ENCODE data around the gene CAMKV. TPM values are rescaled to one million over a fixed set of nuclear protein-coding genes. Genes with fewer than 3 reads are reported as not detected.

CAMKV gene
- total and polyA plus RNA-seq, 2 experiments from 2014 or later: 2.7 to 3.5 TPM

GRCh38 chr3:49868862-49869466, 742 bp downstream of the CAMKV start:
- H3K27ac ChIP-seq: no peak overlapping the region
- H3K4me2 ChIP-seq: peak overlapping the region; percentile 96
- H3K4me3 ChIP-seq: no peak overlapping the region
- no peak for DNase-seq (ENCODE audit: low spot score)
- H4K20me1 ChIP-seq (ENCODE audit: insufficient read depth, poor library complexity, severe bottlenecking): no peaks in the 10 kb centered on the region
- TF ChIP-seq EZH2 (IDR thresholded peaks at IDR 0.05; ENCODE audit: borderline replicate concordance) (no peak), CTCF (IDR thresholded peaks at IDR 0.05; ENCODE audit: poor library complexity) (no peak), EZH2phosphoT487 (IDR thresholded peaks at IDR 0.05; ENCODE audit: low read depth, severe bottlenecking, unreplicated experiment) (no peak)
- peaks cover 41% of the 10 kb centered on the region for H3K27me3 ChIP-seq
- WGBS (ENCODE audit: low lambda C conversion rate, missing lambda C conversion rate): 6% methylated on average over 15 of the region's 23 CpGs
- H3K36me3 ChIP-seq (replicated peaks; ENCODE audit: insufficient read depth, low read depth): no peaks in the 10 kb centered on the region
- no peak overlapping the region for H2AFZ ChIP-seq
- no peaks in the 10 kb centered on the region for H3K9me3 ChIP-seq (ENCODE audit: low read depth)
- no peaks in the 10 kb centered on the region for H3K9me2 ChIP-seq (replicated peaks; ENCODE audit: insufficient read depth)
- H3K4me1 ChIP-seq (ENCODE audit: insufficient read depth): peaks cover 26% of the 10 kb centered on the region
- no peaks in the 10 kb centered on the region for H3K79me2 ChIP-seq

- no peaks in the 10 kb centered on the region for H3K36me3 ChIP-seq (replicated peaks; ENCODE audit: insufficient read depth, low read depth)
- H3K9me2 ChIP-seq (replicated peaks; ENCODE audit: insufficient read depth): no peaks in the 10 kb centered on the region
- WGBS (ENCODE audit: low lambda C conversion rate, missing lambda C conversion rate): 30% methylated on average over 7 of the region's 7 CpGs
- H3K4me1 ChIP-seq (ENCODE audit: insufficient read depth): peaks cover 18% of the 10 kb centered on the region
- H4K20me1 ChIP-seq (ENCODE audit: insufficient read depth, poor library complexity, severe bottlenecking): no peaks in the 10 kb centered on the region
- DNase-seq (ENCODE audit: low spot score): peak; percentile 74
- no peak overlapping the region for H3K4me2 ChIP-seq
- TF ChIP-seq CTCF (IDR thresholded peaks at IDR 0.05; ENCODE audit: poor library complexity) (no peak), EZH2 (IDR thresholded peaks at IDR 0.05; ENCODE audit: borderline replicate concordance) (no peak), EZH2phosphoT487 (IDR thresholded peaks at IDR 0.05; ENCODE audit: low read depth, severe bottlenecking, unreplicated experiment) (no peak)
- no peaks in the 10 kb centered on the region for H3K9me3 ChIP-seq (ENCODE audit: low read depth)
- peaks cover 42% of the 10 kb centered on the region for H3K27me3 ChIP-seq
- no peaks in the 10 kb centered on the region for H3K79me2 ChIP-seq
- H3K4me3 ChIP-seq: no peak overlapping the region
- no peak overlapping the region for H3K27ac ChIP-seq
- no peak overlapping the region for H2AFZ ChIP-seq
These were observed 1.8 kb downstream of the CAMKV start for GRCh38 chr3:49867871-49868321.

GRCh38 chr3:49867400-49867799, 2.3 kb downstream of the CAMKV start:
- Histone ChIP-seq H3K9me3 (ENCODE audit: low read depth) (no peaks in the 10 kb centered on the region), H3K36me3 (replicated peaks; ENCODE audit: insufficient read depth, low read depth) (no peaks in the 10 kb centered on the region), H3K4me3 (no peak overlapping the region), H3K27ac (no peak overlapping the region), H4K20me1 (ENCODE audit: insufficient read depth, poor library complexity, severe bottlenecking) (no peaks in the 10 kb centered on the region), H3K79me2 (no peaks in the 10 kb centered on the region), H2AFZ (no peak overlapping the region), H3K4me1 (ENCODE audit: insufficient read depth) (peaks cover 13% of the 10 kb centered on the region), H3K27me3 (peaks cover 42% of the 10 kb centered on the region), H3K9me2 (replicated peaks; ENCODE audit: insufficient read depth) (no peaks in the 10 kb centered on the region), H3K4me2 (no peak overlapping the region)
- no peak for TF ChIP-seq EZH2phosphoT487 (IDR thresholded peaks at IDR 0.05; ENCODE audit: low read depth, severe bottlenecking, unreplicated experiment)
- TF ChIP-seq EZH2 (IDR thresholded peaks at IDR 0.05; ENCODE audit: borderline replicate concordance): no peak
- DNase-seq (ENCODE audit: low spot score): no peak
- WGBS (ENCODE audit: low lambda C conversion rate, missing lambda C conversion rate): 92% methylated on average over 1 of the region's 1 CpG

- TF ChIP-seq EZH2 (IDR thresholded peaks at IDR 0.05; ENCODE audit: borderline replicate concordance) (no peak), CTCF (IDR thresholded peaks at IDR 0.05; ENCODE audit: poor library complexity) (no peak), EZH2phosphoT487 (IDR thresholded peaks at IDR 0.05; ENCODE audit: low read depth, severe bottlenecking, unreplicated experiment) (no peak)
- Histone ChIP-seq H3K27ac (no peak overlapping the region), H3K9me3 (ENCODE audit: low read depth) (no peaks in the 10 kb centered on the region), H2AFZ (no peak overlapping the region), H3K79me2 (no peaks in the 10 kb centered on the region), H3K27me3 (peaks cover 35% of the 10 kb centered on the region), H3K4me2 (no peak overlapping the region), H3K4me3 (no peak overlapping the region), H3K36me3 (replicated peaks; ENCODE audit: insufficient read depth, low read depth) (no peaks in the 10 kb centered on the region), H4K20me1 (ENCODE audit: insufficient read depth, poor library complexity, severe bottlenecking) (no peaks in the 10 kb centered on the region), H3K9me2 (replicated peaks; ENCODE audit: insufficient read depth) (no peaks in the 10 kb centered on the region), H3K4me1 (ENCODE audit: insufficient read depth) (peaks cover 11% of the 10 kb centered on the region)
- no peak for DNase-seq (ENCODE audit: low spot score)
- 71% methylated on average over 7 of the region's 7 CpGs for WGBS (ENCODE audit: low lambda C conversion rate, missing lambda C conversion rate)
These were observed 4.4 kb downstream of the CAMKV start for GRCh38 chr3:49865198-49865784.
